ENCODE results near the gene USO1. TPM values are rescaled to one million over a fixed set of nuclear protein-coding genes. Genes with fewer than 3 reads are reported as not detected.

Gene USO1
- total RNA-seq, 2 donors from 2014 or later = 57.6 to 89.7 TPM

DNA sequence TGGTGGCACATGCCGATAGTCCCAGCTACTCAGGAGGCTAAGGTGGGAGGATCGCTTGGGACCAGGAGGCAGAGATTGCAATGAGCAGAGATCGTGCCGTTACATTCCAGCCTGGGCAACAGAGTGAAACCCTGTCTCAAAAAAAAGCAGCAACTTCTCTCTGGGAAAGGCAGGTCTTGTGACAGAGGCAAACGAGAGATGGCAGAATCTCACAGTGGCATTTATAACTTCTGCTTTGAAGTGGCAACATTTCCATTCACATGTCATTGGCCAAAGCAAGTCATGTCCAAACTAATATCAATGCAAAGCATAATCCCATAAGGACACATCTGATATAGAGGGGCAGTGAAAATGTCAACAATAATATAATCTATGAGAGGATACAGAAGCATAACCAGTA is 98.0 kb downstream of the USO1 start:
- Histone ChIP-seq H3K36me3 (replicated peaks in 1 of 2; ENCODE audit: insufficient read depth in 1 of 2, low read depth in 2 of 2) (no peaks in the 10 kb centered on the region), H3K27me3 (no peaks in the 10 kb centered on the region), H3K9me3 (no peaks in the 10 kb centered on the region), H3K27ac (no peak overlapping the region), H3K4me1 (no peaks in the 10 kb centered on the region), H3K4me3 (no peak overlapping the region)
- DNase-seq (no peak), ATAC-seq (no peak)
- no peak for TF ChIP-seq POLR2A (IDR thresholded peaks at IDR 0.05)
- TF ChIP-seq, protein P1, sequence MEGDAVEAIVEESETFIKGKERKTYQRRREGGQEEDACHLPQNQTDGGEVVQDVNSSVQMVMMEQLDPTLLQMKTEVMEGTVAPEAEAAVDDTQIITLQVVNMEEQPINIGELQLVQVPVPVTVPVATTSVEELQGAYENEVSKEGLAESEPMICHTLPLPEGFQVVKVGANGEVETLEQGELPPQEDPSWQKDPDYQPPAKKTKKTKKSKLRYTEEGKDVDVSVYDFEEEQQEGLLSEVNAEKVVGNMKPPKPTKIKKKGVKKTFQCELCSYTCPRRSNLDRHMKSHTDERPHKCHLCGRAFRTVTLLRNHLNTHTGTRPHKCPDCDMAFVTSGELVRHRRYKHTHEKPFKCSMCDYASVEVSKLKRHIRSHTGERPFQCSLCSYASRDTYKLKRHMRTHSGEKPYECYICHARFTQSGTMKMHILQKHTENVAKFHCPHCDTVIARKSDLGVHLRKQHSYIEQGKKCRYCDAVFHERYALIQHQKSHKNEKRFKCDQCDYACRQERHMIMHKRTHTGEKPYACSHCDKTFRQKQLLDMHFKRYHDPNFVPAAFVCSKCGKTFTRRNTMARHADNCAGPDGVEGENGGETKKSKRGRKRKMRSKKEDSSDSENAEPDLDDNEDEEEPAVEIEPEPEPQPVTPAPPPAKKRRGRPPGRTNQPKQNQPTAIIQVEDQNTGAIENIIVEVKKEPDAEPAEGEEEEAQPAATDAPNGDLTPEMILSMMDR (IDR thresholded peaks at IDR 0.05) = no peak
- intact Hi-C loops (cut with DNase I) = no loop called here
- 77 to 94% methylated on average over 5 of the region's 5 CpGs for WGBS, 2 donors

DNA sequence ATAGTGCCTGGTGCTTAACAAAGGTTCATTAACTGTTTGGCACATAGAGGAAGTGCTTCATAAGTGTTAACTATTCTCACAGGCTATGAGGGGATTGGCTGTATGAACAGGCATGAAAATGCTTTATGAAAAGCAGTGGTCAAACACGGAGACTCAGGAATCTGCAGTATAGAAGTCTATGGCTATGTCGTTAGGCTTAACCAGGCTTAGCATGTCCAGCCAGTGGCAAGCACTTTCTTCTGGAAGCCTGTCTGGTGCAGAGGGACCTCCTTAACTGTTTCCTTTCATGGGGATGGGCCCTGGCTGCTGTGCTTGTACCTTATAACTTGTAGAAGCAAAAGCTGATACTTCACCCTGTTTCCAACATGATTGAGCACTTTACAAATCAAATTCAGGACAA is 99.4 kb downstream of the USO1 start:
- H3K36me3 ChIP-seq (replicated peaks in 1 of 2; ENCODE audit: insufficient read depth in 1 of 2, low read depth in 2 of 2) = no peaks in the 10 kb centered on the region
- ATAC-seq = no peak
- no peaks in the 10 kb centered on the region for H3K27me3 ChIP-seq
- TF ChIP-seq, protein P1 (IDR thresholded peaks at IDR 0.05) = no peak
- no peak for TF ChIP-seq POLR2A (IDR thresholded peaks at IDR 0.05)
- 54 to 58% methylated on average over 2 of the region's 2 CpGs for WGBS, 2 donors
- intact Hi-C loops (cut with DNase I) = no loop called here
- no peaks in the 10 kb centered on the region for H3K9me3 ChIP-seq
- no peak overlapping the region for H3K27ac ChIP-seq
- H3K4me3 ChIP-seq = no peak overlapping the region
- no peaks in the 10 kb centered on the region for H3K4me1 ChIP-seq
- no peak for DNase-seq

DNA sequence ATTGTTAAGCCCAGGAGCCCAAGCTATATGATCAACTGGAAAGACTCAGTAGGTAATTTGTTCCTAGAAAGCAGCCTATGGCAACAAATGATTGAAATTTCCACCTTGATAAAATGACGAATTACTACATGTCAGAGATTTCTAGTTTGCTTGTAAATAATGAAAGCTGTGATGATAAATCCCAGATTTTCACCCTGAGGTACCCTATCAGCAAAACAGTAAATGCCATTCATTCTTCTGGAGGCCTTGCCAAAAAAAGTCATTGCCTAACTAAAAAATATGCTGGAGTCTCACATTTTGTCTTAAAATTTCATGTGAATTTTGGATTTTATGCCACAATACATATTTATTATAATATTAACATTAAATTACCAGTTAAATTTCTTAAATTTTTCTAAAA is 106.5 kb downstream of the USO1 start:
- WGBS, 2 donors = 16 to 29% methylated on average over 1 of the region's 1 CpG
- H3K4me3 ChIP-seq = no peak overlapping the region
- no peak overlapping the region for H3K27ac ChIP-seq
- no peak for ATAC-seq
- no peak for DNase-seq
- H3K27me3 ChIP-seq = no peaks in the 10 kb centered on the region
- TF ChIP-seq, protein P1 (IDR thresholded peaks at IDR 0.05) = no peak
- TF ChIP-seq POLR2A (IDR thresholded peaks at IDR 0.05) = no peak
- H3K4me1 ChIP-seq = no peaks in the 10 kb centered on the region
- H3K36me3 ChIP-seq (replicated peaks in 1 of 2; ENCODE audit: insufficient read depth in 1 of 2, low read depth in 2 of 2) = no peaks in the 10 kb centered on the region
- no peaks in the 10 kb centered on the region for H3K9me3 ChIP-seq
- intact Hi-C loops (cut with DNase I) = no loop called here

- ATAC-seq (no peak), DNase-seq (peak in 1 of 4 donors; percentile 22)
- Histone ChIP-seq H3K27ac (no peak overlapping the region), H3K4me3 (no peak overlapping the region), H3K27me3 (no peaks in the 10 kb centered on the region), H3K9me3 (no peaks in the 10 kb centered on the region), H3K4me1 (no peaks in the 10 kb centered on the region), H3K36me3 (replicated peaks in 1 of 2; ENCODE audit: insufficient read depth in 1 of 2, low read depth in 2 of 2) (no peaks in the 10 kb centered on the region)
- TF ChIP-seq POLR2A (IDR thresholded peaks at IDR 0.05) = no peak
- TF ChIP-seq, protein P1 (IDR thresholded peaks at IDR 0.05) = no peak
- intact Hi-C loops (cut with DNase I) = no loop called here
- WGBS, 2 donors = 88 to 93% methylated on average over 2 of the region's 2 CpGs
These were observed 107.6 kb downstream of the USO1 start for GRCh38 chr4:75831856-75832405.

DNA sequence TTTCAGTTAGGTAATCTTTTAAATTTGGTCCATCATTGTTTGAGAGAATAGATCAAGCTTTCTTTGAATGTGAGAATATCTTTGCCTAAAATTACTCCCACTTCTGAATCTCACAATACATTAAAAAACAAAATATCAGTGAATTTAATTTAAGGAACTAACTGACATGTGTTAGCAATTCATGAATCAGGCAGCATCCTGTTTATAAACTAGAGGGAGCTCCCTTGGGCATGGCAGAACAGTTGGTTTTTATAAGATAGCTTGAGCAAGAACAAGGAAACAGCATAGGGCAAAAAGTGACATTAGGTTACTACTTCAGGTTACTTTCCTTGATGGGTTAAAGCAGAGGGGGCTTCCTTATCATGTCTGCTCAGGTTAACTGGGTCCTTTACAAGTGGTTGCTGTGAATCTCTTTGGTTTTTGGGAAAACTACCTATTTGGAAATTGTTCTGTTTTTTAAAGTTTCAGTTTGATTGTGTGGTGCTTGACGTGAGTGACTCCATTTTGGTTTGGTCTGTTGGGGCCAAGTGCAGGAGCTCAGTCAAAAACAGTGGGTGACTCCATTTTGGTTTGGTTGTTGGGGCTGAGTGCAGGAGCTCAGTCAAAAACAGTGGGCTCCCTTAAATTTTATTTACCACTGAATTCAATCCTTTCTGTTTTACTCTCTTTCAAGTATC is 109.9 kb downstream of the USO1 start:
- no peak overlapping the region for H3K27ac ChIP-seq
- H3K4me1 ChIP-seq = no peaks in the 10 kb centered on the region
- H3K9me3 ChIP-seq = no peaks in the 10 kb centered on the region
- no peaks in the 10 kb centered on the region for H3K27me3 ChIP-seq
- no peak overlapping the region for H3K4me3 ChIP-seq
- no peak for TF ChIP-seq POLR2A (IDR thresholded peaks at IDR 0.05)
- TF ChIP-seq, protein P1 (IDR thresholded peaks at IDR 0.05) = no peak
- H3K36me3 ChIP-seq (replicated peaks in 1 of 2; ENCODE audit: insufficient read depth in 1 of 2, low read depth in 2 of 2) = no peaks in the 10 kb centered on the region
- 74 to 76% methylated on average over 1 of the region's 1 CpG for WGBS, 2 donors
- no peak for DNase-seq
- no peak for ATAC-seq
- intact Hi-C loops (cut with DNase I) = no loop called here

Data from body of pancreas (tissue), 4 donors.